Embryonic facial prominence (tissue), 1 donor: Measurements from ENCODE around the gene GPD1L.
"Not testable (repeated sequence)": the region's sequence is repeated elsewhere in the genome, so short reads cannot be mapped to it uniquely, and the experiment has no call there.

ENCODE experiments used
- DNase-seq: peaks from one replicate; pipeline ENCODE4 v3.0.0-alpha.2; 2016; ENCODE audit errors: extremely low spot score

GPD1L gene

DNA sequence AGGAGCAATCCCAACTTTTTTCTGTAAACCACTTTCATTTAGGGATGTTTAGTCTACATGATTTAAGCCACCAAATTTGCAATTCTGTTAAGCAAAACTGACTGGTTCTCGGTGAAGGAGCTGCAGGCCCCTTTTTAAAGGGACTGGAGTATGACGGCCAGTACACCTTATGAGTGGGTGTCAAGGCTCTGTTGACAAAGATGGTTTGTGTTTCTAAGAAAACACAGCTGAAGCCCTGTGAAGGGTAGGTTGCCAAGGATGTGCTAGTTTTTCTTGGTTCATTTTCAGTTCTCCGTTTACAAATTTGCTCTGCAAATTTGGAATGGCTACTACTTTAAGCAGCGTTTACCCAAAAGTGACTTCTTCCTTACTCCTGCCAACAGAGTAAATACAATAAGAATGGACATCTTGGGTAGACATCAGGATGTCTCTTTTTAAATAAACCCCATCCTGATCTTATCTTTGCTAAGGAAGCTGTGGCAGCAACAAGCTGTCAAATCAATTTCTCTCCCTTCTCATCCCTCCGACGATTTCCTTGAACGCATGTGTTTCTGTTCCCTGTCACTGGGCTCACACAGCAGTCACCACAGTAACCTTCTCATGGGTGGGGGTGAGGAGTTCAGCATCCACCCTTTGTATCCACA is 73.8 kb downstream of the GPD1L start:
- no peak for DNase-seq

DNA sequence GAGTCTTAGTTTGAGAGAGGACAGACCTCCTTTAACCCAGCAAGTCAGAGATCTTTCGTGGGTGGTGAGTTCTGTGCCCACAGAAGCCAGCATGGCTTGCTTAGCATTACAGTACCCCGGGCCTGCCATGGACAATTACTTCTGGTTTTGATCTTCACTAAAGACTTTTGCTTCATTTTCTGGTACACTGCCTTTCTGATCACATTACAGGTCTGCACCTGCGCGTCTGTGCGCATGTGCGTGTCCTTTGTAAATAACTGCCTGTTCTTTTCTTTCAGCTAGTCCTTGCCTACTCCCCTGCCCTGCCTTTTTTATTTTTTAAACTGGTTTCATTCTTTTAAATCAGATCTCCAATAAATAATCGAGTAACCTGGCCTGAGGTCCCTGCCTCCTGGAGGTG is 74.9 kb downstream of the GPD1L start:
- DNase-seq, result no peak

DNA sequence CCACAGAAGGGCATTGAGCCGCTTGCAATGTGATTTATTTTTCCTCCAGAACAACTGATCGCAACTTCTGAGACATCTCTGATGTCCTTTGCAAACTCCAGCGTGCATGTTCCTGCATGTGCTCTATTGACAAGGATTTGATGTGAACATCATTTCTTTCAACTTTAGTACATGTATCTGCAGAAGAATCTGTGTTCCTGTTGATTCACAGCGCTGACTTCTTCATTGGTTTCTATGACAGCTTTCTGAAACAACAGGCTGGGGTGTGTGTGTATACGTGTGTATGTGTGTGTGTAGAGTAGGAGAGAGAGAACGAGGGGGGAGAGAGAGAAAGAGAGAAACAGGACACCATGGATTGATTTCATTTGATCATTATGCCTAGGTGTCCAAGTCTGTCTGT is 75.4 kb downstream of the GPD1L start:
- no peak for DNase-seq

DNA sequence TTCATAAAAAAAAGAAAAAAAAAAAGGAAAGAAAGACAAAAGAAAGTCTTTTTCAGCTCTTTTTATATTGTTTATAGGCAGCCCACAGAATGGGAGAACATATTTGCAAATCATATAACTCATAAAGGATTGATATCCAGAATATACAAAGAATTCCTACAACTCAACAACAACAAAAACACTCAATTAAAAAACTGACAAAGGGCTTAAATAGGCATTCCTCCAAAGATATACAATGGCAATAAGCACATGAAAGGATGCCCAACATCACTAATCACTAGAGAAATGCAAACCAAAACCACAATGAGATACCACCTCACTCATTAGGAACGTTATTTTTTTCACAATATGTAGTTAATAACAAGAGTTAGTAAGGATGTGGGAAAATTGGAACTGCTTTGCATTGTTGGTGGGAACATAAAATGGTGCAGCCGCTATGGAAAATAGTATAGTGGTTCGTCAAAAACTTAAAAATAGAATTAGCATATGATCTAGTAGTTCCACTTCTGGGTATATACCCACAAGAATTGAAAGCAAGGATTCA is 77.8 kb downstream of the GPD1L start:
- DNase-seq, result no peak

DNA sequence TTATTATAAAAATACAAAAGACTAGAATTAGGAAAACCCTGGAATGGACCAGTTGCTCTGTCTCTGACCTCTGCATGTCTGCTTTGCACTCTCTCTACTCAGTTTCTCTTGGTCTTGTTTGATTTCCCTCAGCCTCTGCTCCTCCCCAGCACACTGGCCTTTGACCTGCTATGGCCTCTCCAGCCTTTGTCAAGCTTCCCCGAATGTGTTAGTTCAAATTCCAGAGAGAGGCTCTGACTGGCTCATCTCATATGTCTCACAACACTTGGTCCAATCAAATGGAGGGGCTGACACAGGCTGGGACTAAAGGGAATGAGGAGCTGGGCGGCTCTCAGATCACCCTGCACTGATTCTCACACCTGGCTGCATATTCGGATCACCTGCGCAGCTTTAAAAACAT is 79.7 kb downstream of the GPD1L start:
- no peak for DNase-seq

DNA sequence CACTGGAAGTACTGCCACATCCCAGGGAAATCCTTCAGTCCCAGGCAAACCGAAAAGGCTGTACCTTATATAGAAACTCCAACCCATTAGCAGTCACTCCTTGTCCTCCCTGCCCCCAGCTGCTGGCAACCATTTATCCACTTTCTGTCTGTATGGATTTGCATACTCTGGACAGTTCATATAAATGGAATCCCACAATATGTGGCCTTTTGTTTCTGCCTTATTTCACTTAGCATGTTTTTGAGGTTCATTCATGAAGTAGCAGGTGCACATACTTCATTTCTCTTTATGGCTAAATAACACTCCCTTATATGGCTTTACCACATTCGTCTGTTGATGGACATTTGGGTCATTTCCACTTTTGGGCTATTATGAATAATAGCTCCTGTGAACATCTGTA is 80.5 kb downstream of the GPD1L start:
- DNase-seq, result no peak

DNA sequence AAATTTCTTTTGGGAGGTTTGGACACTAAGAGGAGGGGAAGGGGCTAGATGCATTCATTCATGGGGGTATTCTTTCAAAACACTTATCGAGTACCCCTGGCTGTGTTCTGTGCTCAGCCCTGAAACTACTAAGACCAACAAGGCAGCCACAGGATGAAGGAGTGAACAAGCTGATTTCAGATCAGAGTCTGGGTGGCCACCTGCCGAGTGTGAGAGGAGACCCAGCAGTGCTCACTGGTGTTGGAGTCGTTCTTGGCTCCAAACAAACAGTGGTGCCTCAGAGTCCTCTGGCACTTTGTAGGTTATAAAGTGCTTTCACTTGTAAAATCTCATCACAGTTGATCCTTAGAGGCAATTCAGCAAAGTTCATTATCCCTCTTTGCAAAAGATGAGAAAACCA is 83.3 kb downstream of the GPD1L start:
- DNase-seq, result no peak

DNA sequence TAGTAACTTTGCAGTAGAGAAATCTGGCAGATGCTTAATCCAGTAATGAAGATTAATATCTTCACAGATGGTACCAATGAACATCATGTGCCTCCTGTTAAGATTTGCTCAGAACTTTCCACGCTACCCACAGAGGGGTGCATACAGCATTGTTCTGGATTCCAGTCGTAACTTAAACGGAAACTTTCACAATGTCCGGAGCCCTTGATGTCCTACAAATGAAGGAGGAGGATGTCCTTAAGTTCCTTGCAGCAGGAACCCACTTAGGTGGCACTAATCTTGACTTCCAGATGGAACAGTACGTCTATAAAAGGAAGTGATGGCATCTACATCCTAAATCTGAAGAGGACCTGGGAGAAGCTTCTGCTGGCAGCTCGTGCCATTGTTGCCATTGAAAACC is 84.1 kb downstream of the GPD1L start:
- DNase-seq, result not testable (repeated sequence)

DNA sequence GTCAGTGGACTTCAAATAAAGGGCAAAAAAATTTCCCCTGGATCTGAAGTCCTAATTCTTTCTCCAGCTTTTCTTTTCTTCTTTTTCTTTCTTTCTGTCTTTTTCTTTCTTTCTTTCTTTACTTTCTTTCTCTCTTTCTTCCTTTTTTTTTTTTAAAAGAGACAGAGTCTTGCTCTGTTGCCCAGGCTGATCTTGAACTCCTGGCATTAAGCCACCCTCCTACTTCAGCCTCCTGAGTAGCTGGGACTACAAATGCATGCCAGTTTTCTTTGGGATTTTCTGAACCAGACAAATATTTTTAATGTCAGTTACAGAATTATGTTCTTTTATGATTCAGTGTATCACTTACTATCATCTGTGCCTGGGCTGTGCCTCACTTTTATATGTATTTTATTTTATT is 86.7 kb downstream of the GPD1L start:
- DNase-seq, result no peak

DNA sequence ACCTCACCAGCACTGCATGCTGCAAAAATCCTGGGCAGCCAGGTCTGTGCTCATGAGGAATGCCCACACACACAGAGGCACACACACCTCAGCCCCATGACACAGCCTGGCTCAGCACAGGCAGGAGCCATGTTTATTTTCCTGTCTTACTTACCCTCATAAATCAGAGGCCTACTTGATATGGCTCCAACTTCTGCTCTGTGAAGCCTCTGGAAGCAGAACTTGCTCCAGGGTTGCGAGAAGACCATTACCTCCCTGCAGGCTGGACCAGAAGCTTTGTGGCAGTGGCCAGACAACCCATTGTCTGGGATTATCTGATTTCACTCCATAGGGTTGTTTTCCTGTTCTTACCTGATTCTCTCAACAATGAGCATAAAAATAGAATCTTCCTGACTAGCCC is 88.2 kb downstream of the GPD1L start:
- DNase-seq, result no peak

DNA sequence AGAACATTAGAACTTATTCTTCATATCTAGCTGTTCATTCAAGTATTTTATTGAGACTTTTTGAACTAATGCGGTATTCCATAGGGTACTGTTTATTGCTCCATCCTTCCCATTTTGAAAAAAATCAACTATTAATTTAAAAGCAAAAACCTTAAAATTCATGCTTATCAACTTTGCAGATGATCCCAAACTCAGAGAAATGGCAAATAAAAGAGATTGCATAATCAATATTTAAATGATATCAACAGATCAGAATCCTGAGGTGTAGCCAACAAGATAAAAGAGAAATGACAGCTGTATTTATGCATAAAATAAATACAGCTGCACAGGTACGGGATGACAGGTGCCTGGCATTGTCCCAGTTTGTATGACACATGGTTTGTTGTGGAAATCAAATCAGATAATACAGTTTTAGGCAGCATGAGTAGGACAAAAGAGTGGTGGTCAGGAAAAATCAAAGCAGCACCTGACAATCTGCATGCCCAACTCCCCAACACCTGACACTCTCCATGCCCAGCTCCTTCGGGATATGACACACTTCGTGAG is 89.6 kb downstream of the GPD1L start:
- DNase-seq, result no peak

DNA sequence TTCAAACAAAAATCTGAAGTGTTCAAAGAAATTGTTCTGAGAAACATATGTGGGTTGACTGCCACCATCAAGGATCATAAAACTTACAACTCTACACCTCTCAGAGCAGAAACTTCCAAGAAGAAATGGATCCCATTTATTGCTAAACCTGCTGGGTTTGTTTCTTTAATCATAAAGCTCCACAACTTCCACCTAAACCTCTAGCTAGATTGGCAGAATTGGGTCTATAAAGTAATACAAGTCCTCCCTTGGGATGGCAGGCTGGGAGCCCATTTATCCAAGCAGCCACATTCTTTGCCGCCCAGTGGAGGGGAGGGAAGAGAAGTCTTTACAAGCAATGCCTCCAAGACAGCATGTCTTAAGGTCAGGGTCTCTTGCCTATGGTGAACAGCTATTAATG is 91.6 kb downstream of the GPD1L start:
- DNase-seq, result no peak

DNA sequence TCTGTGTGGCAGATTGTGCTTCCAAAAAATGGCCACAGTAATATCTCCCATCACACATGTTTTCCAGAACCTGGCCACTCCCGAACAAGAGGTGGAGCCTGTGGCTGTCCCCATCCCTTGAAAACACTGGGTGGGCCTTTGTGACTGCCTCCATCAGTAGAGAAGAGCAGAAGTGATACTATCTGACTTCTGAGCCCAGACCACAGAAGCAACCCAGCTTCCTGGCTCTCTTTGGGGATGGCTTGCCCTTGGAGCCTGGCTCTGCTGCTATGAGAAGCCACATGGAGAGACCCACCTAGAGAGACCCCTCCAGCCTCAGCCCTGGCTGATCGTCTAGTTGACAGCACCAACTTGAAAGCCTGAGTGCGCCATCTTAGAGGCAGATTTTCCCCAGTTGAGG is 92.3 kb downstream of the GPD1L start:
- no peak for DNase-seq

DNA sequence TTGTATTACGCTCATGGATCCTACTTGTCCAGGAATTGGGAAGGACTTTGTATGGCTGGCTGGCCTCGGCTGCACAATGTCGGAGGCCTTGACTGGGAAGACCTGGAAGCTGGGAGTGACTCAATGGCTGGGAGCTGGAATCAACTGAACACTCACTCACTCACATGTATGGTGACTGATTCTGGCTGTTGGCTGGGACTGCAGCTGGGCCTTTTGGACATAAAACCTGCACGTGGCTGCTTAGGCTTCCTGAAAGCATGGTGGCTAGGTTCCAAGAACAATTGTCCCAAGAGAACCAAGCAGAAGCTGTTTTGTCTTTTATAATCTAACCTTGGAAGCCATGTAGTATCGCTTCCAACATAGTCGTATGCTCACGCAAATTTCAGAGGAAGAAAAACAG is 94.1 kb downstream of the GPD1L start:
- no peak for DNase-seq

DNA sequence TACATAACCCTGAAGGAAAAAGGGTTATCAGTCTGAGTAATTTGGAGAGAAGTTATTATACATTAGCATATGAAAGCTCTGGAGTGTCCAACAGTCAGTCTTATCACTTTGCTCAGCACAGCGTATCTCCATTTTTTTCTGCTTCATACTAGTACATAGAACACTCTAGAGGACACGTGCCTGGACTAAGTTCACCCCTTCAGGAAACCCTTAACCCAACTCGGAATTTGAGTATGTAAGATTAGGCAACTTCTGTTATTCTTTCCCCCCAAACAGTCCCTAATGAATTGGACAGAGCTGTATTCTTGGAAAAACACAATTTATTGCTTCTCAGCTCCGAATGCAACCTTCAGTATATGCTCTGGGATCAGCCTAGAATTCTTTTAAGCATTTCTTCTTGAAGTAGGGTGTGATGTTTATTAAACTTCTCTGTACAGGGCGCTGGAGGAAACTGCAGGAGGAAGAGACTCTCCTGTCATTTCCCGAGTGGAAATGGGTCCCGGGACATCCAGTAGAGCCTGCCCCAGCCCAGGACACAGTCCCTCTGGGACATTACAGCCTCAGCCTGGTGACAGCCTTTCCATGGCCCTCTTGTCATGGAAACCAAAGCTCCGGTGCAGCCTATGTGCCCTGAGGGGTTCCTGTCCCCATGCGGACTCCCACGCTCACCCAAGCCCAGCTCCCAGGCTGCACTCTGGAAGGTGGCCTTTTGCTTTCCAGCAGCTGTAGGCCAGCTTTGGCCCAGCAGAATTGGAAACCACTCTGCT is 94.8 kb downstream of the GPD1L start:
- DNase-seq, result no peak

DNA sequence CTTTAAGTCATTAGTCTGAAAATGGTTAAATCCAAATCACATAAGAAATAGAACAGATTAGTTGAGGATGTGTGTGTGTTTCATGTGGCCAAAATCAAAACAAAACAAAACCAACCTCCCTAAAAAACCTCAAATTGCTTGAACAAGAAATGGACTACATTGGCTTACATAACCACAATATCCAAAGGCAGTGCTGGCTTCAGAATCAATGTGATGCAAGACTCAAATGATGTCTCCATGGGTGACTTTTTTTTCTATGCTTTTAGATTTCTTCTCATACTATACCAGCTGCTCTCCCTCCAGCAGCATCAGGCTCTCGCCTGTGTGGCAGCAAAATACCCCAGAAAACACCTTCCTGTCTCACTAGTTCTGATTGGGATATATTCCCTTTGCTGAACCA is 96.1 kb downstream of the GPD1L start:
- no peak for DNase-seq

DNA sequence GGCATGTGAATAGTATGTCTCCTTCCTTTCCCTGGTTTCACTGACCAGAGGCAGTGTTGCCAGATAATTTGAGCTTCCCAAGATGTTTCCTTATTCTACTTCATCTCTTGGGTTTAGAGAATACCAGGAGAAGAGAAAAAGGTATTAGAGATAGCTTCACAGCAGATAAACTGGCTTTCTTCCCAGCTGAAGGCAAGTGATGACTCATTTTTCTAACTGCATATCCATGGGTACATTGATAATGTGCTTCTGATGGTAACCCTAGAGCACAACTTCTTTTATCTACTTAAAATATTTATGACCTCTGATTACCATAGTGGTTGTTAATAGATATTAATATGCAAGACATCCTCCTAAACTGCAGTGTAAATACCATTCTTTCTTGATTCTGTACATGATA is 97.4 kb downstream of the GPD1L start:
- DNase-seq, result no peak

DNA sequence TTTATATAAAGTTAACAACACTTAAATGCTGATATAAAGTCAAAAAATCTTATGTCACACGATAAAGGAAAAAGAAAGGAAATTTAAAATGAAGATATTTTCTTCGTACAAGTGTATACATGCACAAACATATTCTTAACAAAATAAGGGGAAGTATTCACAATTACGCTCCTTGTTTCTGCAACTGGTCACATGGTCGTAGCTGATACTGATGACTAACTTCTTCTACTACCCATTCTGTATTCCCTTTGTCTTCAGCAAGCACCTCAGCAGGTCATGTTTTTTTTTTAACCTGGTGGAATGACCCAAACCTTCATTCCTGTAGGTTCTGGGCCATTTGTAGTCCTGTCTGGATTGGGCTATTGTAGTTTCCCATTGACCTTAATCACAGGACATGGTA is 102.0 kb downstream of the GPD1L start:
- no peak for DNase-seq

DNA sequence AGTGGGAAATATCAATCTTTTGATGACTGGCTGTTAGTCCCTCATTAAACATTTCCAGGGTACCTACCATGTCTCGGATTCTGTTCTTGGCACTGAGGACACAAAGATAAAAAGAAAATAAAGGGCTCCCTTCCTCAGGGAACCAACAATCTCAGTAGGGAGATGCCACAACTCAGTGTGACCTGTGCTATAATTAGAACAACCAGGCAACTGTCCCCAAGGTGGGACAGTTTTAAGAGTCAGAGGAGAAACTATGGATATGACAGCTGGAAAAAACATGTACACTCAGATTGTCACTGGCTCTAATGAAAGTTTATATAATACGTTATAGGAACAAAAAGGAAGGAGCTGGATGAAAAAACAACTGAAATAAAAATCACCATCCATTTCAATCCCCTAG is 108.8 kb downstream of the GPD1L start:
- no peak for DNase-seq

DNA sequence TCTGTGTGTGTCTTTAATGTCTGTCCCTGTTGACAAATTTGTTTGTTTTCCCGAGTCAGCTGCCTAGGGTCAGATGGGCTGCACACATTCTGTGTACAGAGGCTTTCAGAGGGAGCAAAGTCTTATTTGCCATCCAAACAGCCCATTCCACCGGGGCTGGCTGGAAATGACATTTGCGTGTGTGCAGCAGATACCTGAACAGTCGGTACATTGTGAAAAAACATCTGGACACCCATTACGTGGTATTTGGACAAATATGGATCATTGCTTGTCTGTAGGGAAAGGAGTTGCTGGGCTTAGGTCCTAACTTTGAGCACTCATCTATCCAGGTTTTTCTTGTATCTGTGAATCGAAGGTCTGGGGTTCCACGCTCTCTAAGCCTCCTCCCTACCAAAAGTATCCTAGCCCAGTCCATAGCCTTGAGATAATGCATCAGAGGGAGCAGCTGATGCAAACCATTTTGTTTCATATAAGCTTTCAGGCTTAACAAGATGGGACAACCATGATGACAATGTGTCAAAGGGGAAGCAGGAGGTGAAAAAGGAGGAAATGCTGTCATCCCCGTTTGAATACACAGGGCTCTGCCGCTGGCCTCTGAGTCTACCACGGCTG is 109.9 kb downstream of the GPD1L start:
- no peak for DNase-seq

DNA sequence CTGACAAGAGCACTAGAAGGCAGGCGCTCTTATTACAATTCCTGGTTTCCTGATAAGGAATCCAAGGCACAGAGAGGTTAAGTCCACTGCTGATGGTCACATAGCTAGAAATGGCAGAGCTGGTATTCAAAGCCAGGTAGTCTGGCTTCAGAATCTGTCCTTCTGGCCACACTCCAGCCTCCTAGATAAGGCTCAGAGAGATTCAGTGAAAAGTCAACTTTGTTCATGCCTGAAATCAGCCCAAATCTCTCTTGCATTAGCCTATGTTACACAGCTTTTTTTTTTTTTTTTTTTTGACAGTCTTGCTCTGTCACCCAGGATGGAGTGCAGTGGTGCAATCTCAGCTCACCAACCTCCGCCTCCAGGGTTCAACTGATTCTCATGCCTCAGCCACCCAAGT is 110.9 kb downstream of the GPD1L start:
- DNase-seq, result no peak
